HCT116 (cell line): ENCODE measurements around the gene SLC35F3. TPM values are rescaled to one million over a fixed set of nuclear protein-coding genes. Genes with fewer than 3 reads are reported as not detected.

Experiments
- ATAC-seq: fragments of 200-7000 bp; cut with Tn5 transposase; 2 replicates; pipeline ENCODE4 v1.9.1; 2020; ENCODE audit warnings: mild to moderate bottlenecking, moderate library complexity
- BruUV-seq: library from RNA; stranded (reverse); fragments of 400-500 nt; replicated peaks from 2 replicates; lab custom pipeline; 2021; lab: Mats Ljungman, UMichigan
- CTCF ChIA-PET: fragments of 300-600 bp; sonication (Branson Sonifier 250); formaldehyde crosslinking; loops from one replicate; lab custom pipeline; 2021; ENCODE audit warnings: antibody characterized with exemption; lab: Charles Lee
- POLR2A ChIA-PET: fragments of 300-600, 350-600 bp; sonication (Branson Sonifier 250); formaldehyde crosslinking; loops from one replicate; lab custom pipeline; 2021; ENCODE audit warnings: antibody characterized with exemption; lab: Charles Lee
- RAD21 ChIA-PET, 2 experiments: fragments of 300-600 bp; sonication (Branson Sonifier 250); formaldehyde crosslinking; loops; one replicate each; lab custom pipeline; 2023; ENCODE audit warnings: low total read pairs in 2 of 2; ENCODE audit not compliant: uncharacterized antibody in 2 of 2, unreplicated experiment in 2 of 2, low non-redundant PET in 1 of 2; lab: Charles Lee
- DNase-seq: peaks from one replicate; pipeline ENCODE4 v3.0.0-alpha.2; 2010; ENCODE audit warnings: low read depth, low spot score
- H2AFZ ChIP-seq: fragments of 200-600 bp; shearing (Covaris generic), sonication (generic); 2 replicates; pipeline ENCODE4 v1.6.1; 2017; ENCODE audit warnings: low read depth, mixed run types, mixed read lengths, antibody characterized with exemption, low read length; ENCODE audit not compliant: poor library complexity, severe bottlenecking
- H3K27ac ChIP-seq: 2 replicates; pipeline ENCODE4 v1.5.1; 2012; ENCODE audit warnings: low read depth, low read length
- H3K27me3 ChIP-seq: fragments of 200-600 bp; sonication (generic); 2 replicates; pipeline ENCODE4 v1.6.1; 2016; ENCODE audit warnings: mixed run types, low read length, mixed read lengths; ENCODE audit not compliant: insufficient read depth
- H3K36me3 ChIP-seq, 2 experiments: fragments of 200-500 bp in 1 of 2; fragments of 200-600 bp in 1 of 2; sonication (Bioruptor generic) in 1 of 2; sonication (generic) in 1 of 2; 2 replicates each; pipeline versions ENCODE4 v1.5.1 to v1.6.1; 2014 to 2016; ENCODE audit warnings: low read length in 2 of 2, inconsistent platforms in 1 of 2, mixed read lengths in 1 of 2, mixed run types in 1 of 2; ENCODE audit not compliant: insufficient read depth in 2 of 2, control insufficient read depth in 1 of 2
- H3K4me1 ChIP-seq, 2 experiments: fragments of 200-600 bp in 1 of 2; sonication (generic) in 1 of 2; 2 replicates each; pipeline versions ENCODE4 v1.5.1 to v1.6.1; 2012 to 2017; ENCODE audit warnings: low read length in 2 of 2, inconsistent platforms in 1 of 2, mild to moderate bottlenecking in 1 of 2, mixed read lengths in 1 of 2, mixed run types in 1 of 2, moderate library complexity in 1 of 2; ENCODE audit not compliant: insufficient read depth in 2 of 2, control insufficient read depth in 1 of 2
- H3K4me2 ChIP-seq: fragments of 200-600 bp; sonication (generic); 2 replicates; pipeline ENCODE4 v1.6.1; 2017; ENCODE audit warnings: mixed run types, low read length, mixed read lengths
- H3K4me3 ChIP-seq, 2 experiments: fragments of 200-600 bp in 1 of 2; sonication (generic) in 1 of 2; replicated peaks in 1 of 2; 2 replicates each; pipeline ENCODE4 v1.5.1; 2011 to 2016; ENCODE audit warnings: low read length in 2 of 2, control low read depth in 1 of 2, low read depth in 1 of 2, mild to moderate bottlenecking in 1 of 2, mixed read lengths in 1 of 2, mixed run types in 1 of 2
- H3K79me2 ChIP-seq: fragments of 200-600 bp; sonication (generic); 2 replicates; pipeline ENCODE4 v1.6.1; 2017; ENCODE audit warnings: mild to moderate bottlenecking, mixed run types, low read length, moderate library complexity, mixed read lengths; ENCODE audit not compliant: insufficient read depth
- H3K9ac ChIP-seq: fragments of 200-600 bp; sonication (generic); 2 replicates; pipeline ENCODE4 v1.6.1; 2016; ENCODE audit warnings: low read length, mixed read lengths
- H3K9me2 ChIP-seq: fragments of 200-600 bp; sonication (generic), shearing (Covaris generic); 2 replicates; pipeline ENCODE4 v1.6.1; 2017; ENCODE audit warnings: mixed run types, mild to moderate bottlenecking, moderate library complexity; ENCODE audit not compliant: insufficient read depth
- H3K9me3 ChIP-seq, 2 experiments: fragments of 200-500 bp in 1 of 2; fragments of 200-600 bp in 1 of 2; sonication (Bioruptor generic) in 1 of 2; sonication (generic) in 1 of 2; 2 replicates each; pipeline ENCODE4 v1.6.1; 2014 to 2017; ENCODE audit warnings: low read length in 2 of 2, mixed read lengths in 2 of 2, inconsistent platforms in 1 of 2, low read depth in 1 of 2, mild to moderate bottlenecking in 1 of 2, mixed run types in 1 of 2, moderate library complexity in 1 of 2; ENCODE audit not compliant: control insufficient read depth in 1 of 2, insufficient read depth in 1 of 2
- H4K20me1 ChIP-seq: fragments of 200-600 bp; sonication (generic), shearing (Covaris generic); 2 replicates; pipeline ENCODE4 v1.6.1; 2017; ENCODE audit warnings: mixed run types, mild to moderate bottlenecking, moderate library complexity; ENCODE audit not compliant: insufficient read depth
- ATF3 ChIP-seq: IDR thresholded peaks from 2 replicates; pipeline ENCODE4 v1.6.1; 2012
- POLR2AphosphoS5 ChIP-seq: IDR thresholded peaks from 2 replicates; pipeline ENCODE4 v1.6.1; 2011; ENCODE audit warnings: mild to moderate bottlenecking, low read depth, low read length, moderate library complexity
- RAD21 ChIP-seq: IDR thresholded peaks from 2 replicates; pipeline ENCODE4 v1.6.1; 2012; ENCODE audit warnings: low read depth, mild to moderate bottlenecking
- intact Hi-C: fragments of 100-400 bp; cut with micrococcal nuclease; formaldehyde crosslinking; loops from 2 replicates; pipeline ENCODE4 v1.10.0; 2022
- total RNA-seq: library from RNA; stranded (reverse); gene quantifications from one replicate; pipeline ENCODE4 v1.2.1, GENCODE V29; 2021; ENCODE audit not compliant: unreplicated experiment
- TF ChIP-seq, protein P1 (sequence below): IDR thresholded peaks from 2 replicates; pipeline ENCODE4 v1.6.1; 2012
- TF ChIP-seq, protein P2 (sequence below), 3 experiments: fragments of 200-600 bp in 1 of 3; sonication (generic) in 1 of 3; IDR thresholded peaks in 2 of 3; conservative IDR thresholded peaks in 1 of 3; 2 replicates each; pipeline ENCODE4 v1.5.1; 2012 to 2017; ENCODE audit warnings: low read depth in 2 of 3, low read length in 2 of 3, antibody characterized with exemption in 1 of 3, borderline replicate concordance in 1 of 3, control low read depth in 1 of 3, mild to moderate bottlenecking in 1 of 3, mixed read lengths in 1 of 3, mixed run types in 1 of 3, moderate library complexity in 1 of 3; ENCODE audit not compliant: insufficient read depth in 1 of 3

SLC35F3 gene
- total RNA-seq, 1 experiment from 2014 or later, result 6.4 TPM

GRCh38 chr1:234326497-234327366 lies 422.3 kb downstream of the SLC35F3 start:
- H2AFZ ChIP-seq, result no peak overlapping the region
- H3K79me2 ChIP-seq, result no peaks in the 10 kb centered on the region
- TF ChIP-seq, protein P1, sequence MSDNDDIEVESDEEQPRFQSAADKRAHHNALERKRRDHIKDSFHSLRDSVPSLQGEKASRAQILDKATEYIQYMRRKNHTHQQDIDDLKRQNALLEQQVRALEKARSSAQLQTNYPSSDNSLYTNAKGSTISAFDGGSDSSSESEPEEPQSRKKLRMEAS, result no peak
- TF ChIP-seq ATF3, result no peak
- peak; percentile 70 for TF ChIP-seq RAD21
- TF ChIP-seq, protein P2, sequence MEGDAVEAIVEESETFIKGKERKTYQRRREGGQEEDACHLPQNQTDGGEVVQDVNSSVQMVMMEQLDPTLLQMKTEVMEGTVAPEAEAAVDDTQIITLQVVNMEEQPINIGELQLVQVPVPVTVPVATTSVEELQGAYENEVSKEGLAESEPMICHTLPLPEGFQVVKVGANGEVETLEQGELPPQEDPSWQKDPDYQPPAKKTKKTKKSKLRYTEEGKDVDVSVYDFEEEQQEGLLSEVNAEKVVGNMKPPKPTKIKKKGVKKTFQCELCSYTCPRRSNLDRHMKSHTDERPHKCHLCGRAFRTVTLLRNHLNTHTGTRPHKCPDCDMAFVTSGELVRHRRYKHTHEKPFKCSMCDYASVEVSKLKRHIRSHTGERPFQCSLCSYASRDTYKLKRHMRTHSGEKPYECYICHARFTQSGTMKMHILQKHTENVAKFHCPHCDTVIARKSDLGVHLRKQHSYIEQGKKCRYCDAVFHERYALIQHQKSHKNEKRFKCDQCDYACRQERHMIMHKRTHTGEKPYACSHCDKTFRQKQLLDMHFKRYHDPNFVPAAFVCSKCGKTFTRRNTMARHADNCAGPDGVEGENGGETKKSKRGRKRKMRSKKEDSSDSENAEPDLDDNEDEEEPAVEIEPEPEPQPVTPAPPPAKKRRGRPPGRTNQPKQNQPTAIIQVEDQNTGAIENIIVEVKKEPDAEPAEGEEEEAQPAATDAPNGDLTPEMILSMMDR (IDR thresholded peaks at IDR 0.05 in 2 of 3, conservative IDR thresholded peaks at IDR 0.05 in 1 of 3; ENCODE audit: borderline replicate concordance in 1 of 3, insufficient read depth in 1 of 3, low read depth in 2 of 3, low read length in 2 of 3), result peak; percentile 68 to 88 (median 82)
- TF ChIP-seq POLR2AphosphoS5, result no peak
- H3K36me3 ChIP-seq, result no peaks in the 10 kb centered on the region
- H4K20me1 ChIP-seq, result no peaks in the 10 kb centered on the region
- intact Hi-C loops, result no loop called here
- H3K9me2 ChIP-seq, result no peaks in the 10 kb centered on the region
- no peaks in the 10 kb centered on the region for H3K9me3 ChIP-seq
- DNase-seq (peak; percentile 19), ATAC-seq (peak; percentile 92)
- BruUV-seq, result no TSS peak
- peak overlapping the region; percentile 27 for H3K4me2 ChIP-seq
- no peak overlapping the region for H3K27ac ChIP-seq
- H3K4me1 ChIP-seq, result no peaks in the 10 kb centered on the region
- ChIA-PET RAD21 (no interaction called here), CTCF (interaction anchor here (0.6 to 4.5 kb wide), 5 partner anchors 8 to 36 kb away, joined by 3 to 20 read pairs (median 4); no protein-coding TSS in a partner anchor), POLR2A (no interaction called here)
- no peak overlapping the region for H3K9ac ChIP-seq
- H3K27me3 ChIP-seq, result no peaks in the 10 kb centered on the region
- no peak overlapping the region for H3K4me3 ChIP-seq
